GM18498 (cell line): ENCODE measurements around the gene GRM2.

Experiments
- ATAC-seq: cut with Tn5 transposase; IDR thresholded peaks from one replicate; pipeline ENCODE4 v1.9.1; 2021; ENCODE audit warnings: mild to moderate bottlenecking, moderate library complexity; ENCODE audit not compliant: unreplicated experiment

Gene GRM2

DNA sequence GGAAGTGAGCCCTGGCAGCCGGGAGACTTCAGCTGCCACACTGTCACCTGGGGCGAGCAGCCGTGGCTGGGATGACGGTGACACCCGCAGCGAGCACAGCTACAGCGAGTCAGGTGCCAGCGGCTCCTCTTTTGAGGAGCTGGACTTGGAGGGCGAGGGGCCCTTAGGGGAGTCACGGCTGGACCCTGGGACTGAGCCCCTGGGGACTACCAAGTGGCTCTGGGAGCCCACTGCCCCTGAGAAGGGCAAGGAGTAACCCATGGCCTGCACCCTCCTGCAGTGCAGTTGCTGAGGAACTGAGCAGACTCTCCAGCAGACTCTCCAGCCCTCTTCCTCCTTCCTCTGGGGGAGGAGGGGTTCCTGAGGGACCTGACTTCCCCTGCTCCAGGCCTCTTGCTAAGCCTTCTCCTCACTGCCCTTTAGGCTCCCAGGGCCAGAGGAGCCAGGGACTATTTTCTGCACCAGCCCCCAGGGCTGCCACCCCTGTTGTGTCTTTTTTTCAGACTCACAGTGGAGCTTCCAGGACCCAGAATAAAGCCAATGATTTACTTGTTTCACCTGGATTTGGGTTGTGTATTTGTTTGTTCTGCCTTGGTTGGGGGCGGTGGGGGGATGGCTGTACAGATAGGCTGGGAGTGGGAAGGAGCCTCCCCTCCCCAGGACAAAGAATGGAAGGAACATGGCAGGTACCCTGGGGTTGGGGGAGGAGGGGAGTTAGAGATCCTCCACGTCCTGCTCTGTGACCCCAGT, 2.9 kb upstream of the GRM2 start:
- no peak for ATAC-seq

DNA sequence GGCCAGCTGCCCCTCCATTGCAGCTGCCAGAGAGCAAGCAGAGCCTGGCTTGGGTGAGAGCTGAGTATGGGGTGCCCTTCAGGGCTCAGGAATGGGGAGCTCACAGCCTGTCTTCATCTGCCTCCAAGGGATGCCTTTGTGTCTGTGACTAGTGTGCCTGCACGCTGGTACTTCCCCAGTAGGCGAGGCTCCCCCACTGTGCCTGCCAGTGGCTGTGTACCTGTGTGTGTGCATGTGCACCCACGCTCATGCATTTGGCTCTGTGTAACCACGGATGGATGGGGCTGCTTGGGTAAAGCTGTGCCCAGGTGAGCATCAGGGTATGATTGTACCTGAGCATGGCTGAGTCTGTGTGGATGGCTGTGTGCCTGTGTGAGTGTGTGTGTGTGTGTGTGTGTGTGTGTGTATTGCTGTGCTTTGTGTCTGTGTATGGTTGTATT, 2.3 kb upstream of the GRM2 start:
- ATAC-seq: no peak

DNA sequence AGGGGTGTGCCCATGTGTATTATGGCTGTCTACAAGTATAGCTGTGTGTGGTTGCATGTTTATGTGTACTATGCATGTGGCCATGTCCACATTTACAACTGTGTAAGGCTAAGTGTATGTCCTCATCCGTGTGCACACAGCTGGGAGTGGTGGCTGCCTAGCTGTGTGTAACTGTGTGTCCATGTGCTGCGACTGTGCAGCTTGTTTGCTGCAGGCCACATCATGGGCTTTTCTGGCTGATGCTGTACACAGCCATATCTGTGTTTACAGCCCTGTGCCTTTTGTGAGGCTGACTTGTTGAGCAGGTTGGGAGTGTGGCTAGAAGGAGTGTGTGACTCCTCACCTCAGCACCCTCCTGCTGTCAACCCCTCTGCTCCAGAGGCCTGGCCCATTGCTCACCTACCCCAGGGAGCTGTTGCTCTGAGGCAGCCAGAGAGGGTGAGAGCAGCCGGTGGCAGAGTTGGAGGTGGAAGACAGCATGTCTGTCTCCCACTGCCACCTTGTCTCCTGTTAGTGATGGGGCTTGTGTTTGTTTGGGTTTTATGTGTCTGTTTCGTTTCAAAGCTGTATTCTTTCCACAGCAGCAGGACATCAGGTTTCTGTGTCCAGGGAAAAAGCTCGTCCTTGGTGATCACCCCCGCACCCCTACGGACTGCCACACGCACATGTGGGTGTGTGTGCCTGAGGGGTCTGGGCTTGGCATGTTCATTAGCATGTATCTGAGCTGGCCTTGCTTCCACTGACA, 1.4 kb upstream of the GRM2 start:
- no peak for ATAC-seq

DNA sequence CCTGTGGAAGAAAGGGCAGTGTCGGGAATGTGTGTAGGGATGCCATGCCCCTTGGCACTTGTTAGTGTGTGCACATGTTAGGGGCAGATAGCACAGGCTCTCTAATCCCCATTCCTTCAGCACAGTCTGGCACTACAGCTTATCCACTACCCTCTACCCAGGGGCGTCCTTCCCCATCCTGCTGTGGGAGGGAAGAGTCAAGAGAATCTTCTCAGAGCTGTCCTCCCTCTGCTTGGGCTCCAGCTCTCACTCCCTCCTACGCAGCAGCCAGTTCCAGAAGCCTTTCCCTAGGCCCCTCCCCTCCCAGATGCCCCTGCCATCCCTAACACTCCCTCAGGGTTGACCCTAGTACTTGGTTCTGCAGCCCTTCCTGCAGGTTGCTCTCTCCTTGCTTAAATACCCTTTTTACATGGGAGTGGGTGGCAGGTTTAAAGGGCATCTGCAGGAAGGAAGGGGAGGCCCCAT, 815 bp upstream of the GRM2 start:
- no peak for ATAC-seq

DNA sequence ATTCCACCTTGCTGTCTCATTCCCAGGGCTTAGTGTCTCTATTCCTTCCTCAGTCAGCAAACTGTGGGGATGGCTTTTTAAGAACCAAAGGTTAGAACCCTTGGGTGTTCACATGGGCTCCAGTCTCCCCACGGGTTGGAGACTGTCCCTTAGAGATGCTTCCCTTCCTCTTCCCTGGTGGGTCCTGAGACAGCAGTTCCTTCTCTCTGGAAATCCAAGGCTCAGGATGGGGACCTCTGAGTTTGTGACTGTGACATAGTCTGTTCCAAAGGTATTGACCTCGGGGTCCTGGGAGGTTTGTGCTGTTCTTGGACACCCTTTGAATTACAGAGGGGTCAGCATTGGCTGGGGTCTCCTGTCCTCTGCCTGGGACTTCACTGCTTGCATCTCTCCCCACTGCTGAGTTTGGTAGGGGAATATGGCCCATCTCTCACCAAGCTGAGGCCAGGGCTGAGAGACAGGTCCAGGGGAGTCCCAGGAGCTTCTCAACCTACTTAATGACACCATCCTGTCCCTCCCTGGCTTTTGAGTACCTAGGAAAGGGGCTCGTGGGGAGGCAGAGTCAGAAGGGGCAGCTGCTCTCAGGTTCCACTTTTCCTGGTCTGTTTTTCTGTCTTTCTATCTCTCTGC, 1.5 kb downstream of the GRM2 start:
- no peak for ATAC-seq

DNA sequence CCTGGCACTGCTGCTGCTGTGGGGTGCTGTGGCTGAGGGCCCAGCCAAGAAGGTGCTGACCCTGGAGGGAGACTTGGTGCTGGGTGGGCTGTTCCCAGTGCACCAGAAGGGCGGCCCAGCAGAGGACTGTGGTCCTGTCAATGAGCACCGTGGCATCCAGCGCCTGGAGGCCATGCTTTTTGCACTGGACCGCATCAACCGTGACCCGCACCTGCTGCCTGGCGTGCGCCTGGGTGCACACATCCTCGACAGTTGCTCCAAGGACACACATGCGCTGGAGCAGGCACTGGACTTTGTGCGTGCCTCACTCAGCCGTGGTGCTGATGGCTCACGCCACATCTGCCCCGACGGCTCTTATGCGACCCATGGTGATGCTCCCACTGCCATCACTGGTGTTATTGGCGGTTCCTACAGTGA, 2.1 kb downstream of the GRM2 start:
- ATAC-seq: no peak

DNA sequence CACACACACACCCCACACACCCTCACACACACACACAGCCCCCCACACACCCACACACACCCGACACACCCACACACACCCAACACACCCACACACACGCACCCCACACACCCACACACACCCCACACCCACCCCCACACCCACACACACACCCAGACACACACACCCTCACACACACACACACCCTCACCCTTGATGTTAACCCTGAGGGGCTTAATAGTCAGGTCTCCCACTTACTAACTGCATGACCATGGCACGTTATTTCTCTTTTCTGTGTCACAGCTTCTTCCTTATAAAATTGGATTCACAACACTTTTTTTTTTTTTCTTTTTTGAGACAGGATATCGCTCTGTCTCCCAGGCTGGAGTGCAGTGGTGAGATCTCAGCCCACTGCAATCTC, 2.8 kb downstream of the GRM2 start:
- no peak for ATAC-seq

DNA sequence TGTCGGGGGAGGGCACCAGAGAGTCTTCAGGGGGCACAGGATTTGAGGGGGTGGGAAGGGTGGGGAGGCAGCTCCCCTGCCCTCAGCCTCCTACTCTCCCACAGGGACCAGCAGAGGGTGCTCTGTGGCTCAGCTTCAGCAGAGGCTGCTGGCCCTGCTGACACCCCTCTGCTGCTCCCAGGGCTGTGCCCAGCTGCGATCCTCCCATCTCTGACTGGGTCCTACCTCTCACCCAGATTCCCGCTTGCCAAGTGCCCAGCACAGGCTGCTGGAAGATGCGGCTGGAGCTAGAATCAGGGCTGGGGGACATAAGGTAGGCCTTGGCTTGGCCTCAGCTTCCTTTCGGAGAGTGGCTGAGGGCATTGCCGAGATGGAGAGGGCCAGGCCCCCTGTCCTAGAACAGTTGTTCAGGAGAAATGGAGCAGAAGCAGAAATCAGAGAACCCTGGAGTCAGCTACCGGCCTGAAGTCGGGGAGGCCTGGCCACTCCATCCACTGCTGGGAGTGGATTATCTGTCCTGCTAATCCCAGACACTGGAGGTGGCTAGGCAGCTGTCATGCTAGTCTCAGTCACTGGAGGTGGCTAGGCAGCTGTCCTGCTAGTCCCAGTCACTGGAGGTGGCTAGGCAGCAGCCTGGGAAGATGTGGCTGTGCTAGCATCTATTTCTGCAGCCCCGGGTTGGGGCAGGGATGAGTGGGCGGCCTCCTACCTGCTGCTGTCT, 3.9 kb downstream of the GRM2 start:
- ATAC-seq: no peak

DNA sequence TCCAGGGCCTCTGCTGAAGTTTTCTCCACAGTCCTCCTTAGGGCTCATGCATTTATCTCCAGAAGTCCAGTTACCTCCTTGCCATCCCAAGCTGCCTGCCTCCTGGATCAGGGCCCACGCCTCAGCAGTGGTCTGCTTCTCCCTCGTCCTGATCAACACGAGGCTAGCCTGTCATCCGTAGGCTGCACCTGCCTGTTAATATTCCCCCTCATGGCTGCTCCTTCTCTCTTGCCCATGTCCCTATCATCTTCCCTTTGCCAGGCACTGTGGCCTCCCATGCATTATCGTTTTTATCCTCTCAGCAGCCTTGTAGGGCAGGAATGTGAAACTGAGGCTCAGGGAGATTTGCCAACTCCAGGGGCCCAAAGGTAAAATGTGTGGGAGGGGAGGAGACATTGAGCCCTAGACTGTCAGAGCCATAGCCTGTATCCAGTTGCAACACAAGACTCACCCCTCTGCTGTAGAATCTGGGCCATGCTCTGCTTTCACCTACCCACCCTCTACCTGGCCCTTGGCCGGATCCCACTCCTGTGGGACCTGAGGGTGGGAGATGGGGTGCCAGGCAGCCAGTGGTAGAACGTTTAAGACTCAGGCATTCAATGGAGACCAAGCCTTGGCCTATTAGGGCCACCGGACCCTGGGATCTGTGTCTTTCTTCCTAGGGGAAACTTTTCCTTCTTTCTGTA, 4.6 kb downstream of the GRM2 start:
- ATAC-seq: no peak

DNA sequence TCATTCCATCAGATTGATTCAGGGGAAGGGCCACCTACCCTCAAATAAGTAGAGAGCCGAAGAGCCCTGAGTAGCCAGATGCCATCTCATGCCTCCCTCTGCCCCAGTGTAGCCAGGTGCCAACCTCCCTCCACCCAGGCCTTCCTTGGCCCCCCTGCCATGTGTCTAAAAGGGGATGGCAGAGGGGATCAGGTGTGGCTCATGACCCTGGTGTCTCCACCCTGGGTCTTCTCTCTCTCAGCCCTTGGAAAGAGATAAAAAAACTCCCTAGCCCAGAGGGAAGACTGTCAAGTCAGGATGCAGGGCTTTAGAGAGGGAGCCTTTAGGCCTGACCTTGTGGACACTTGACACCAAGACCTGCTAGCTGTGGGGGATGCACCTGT, 5.2 kb downstream of the GRM2 start:
- no peak for ATAC-seq

DNA sequence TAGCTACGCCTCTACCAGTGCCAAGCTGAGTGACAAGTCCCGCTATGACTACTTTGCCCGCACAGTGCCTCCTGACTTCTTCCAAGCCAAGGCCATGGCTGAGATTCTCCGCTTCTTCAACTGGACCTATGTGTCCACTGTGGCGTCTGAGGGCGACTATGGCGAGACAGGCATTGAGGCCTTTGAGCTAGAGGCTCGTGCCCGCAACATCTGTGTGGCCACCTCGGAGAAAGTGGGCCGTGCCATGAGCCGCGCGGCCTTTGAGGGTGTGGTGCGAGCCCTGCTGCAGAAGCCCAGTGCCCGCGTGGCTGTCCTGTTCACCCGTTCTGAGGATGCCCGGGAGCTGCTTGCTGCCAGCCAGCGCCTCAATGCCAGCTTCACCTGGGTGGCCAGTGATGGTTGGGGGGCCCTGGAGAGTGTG, 5.7 kb downstream of the GRM2 start:
- ATAC-seq: no peak

DNA sequence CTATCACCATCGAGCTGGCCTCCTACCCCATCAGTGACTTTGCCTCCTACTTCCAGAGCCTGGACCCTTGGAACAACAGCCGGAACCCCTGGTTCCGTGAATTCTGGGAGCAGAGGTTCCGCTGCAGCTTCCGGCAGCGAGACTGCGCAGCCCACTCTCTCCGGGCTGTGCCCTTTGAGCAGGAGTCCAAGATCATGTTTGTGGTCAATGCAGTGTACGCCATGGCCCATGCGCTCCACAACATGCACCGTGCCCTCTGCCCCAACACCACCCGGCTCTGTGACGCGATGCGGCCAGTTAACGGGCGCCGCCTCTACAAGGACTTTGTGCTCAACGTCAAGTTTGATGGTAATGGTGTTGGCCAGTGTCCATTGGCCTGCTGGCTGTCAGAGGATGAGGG, 6.1 kb downstream of the GRM2 start:
- ATAC-seq: no peak

DNA sequence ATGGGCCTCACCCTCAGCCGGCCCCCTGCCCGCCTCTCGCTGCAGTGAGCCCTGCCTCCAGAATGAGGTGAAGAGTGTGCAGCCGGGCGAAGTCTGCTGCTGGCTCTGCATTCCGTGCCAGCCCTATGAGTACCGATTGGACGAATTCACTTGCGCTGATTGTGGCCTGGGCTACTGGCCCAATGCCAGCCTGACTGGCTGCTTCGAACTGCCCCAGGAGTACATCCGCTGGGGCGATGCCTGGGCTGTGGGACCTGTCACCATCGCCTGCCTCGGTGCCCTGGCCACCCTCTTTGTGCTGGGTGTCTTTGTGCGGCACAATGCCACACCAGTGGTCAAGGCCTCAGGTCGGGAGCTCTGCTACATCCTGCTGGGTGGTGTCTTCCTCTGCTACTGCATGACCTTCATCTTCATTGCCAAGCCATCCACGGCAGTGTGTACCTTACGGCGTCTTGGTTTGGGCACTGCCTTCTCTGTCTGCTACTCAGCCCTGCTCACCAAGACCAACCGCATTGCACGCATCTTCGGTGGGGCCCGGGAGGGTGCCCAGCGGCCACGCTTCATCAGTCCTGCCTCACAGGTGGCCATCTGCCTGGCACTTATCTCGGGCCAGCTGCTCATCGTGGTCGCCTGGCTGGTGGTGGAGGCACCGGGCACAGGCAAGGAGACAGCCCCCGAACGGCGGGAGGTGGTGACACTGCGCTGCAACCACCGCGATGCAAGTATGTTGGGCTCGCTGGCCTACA, 8.5 kb downstream of the GRM2 start:
- no peak for ATAC-seq

DNA sequence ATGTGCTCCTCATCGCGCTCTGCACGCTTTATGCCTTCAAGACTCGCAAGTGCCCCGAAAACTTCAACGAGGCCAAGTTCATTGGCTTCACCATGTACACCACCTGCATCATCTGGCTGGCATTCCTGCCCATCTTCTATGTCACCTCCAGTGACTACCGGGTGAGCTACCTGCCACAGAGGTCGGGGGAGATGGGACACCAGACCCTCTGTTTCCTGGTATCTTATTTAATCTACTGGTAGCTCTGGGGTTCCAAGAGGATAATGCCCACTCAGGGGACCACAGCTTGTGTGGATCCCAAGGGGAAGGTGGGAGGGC, 9.1 kb downstream of the GRM2 start:
- ATAC-seq: no peak

DNA sequence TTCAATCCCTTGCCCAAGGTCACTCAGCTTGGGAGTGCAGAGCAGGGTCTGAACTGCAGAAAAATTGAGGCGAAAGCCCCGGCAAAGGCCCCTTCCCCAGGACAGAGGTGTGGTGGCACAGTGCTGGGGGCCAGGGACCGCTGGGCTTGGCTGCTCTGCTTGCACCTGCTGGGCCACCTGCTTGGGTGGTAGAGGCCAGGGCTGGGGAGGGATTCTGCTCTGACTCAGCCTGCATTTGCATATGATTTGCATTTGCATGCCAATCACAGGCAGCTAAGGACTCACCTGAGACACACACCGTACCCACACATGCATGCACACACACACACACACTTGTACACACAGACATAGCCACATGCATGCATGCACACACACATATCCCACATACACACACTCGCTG, 9.9 kb downstream of the GRM2 start:
- no peak for ATAC-seq

DNA sequence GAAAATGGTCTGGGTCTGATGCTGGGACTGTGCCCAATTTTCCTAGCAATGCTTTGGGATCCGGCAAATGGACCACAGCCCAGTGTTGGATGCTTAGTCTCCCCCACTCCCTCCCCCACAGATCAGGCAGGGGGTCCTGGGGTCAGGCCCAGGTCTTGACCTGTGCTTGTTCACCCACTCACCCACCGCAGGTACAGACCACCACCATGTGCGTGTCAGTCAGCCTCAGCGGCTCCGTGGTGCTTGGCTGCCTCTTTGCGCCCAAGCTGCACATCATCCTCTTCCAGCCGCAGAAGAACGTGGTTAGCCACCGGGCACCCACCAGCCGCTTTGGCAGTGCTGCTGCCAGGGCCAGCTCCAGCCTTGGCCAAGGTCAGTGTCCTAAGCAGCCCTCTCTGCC, 10.6 kb downstream of the GRM2 start:
- no peak for ATAC-seq

DNA sequence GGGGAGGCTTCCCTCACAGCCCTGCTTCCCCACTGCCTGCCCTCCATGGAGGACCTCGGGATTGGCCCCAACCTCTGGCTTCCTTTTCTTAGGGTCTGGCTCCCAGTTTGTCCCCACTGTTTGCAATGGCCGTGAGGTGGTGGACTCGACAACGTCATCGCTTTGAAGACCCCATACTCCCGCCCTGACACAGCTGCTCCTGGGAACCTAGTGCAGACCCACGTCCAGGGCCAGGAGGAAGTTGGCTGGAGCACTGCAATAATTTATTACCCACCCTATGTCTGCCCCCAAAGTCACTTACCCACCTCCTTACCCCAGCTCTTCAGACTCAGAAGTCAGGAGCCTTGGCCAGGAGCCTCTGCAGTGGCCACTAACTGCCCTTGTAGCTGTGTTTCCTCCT, 11.1 kb downstream of the GRM2 start:
- ATAC-seq: no peak

DNA sequence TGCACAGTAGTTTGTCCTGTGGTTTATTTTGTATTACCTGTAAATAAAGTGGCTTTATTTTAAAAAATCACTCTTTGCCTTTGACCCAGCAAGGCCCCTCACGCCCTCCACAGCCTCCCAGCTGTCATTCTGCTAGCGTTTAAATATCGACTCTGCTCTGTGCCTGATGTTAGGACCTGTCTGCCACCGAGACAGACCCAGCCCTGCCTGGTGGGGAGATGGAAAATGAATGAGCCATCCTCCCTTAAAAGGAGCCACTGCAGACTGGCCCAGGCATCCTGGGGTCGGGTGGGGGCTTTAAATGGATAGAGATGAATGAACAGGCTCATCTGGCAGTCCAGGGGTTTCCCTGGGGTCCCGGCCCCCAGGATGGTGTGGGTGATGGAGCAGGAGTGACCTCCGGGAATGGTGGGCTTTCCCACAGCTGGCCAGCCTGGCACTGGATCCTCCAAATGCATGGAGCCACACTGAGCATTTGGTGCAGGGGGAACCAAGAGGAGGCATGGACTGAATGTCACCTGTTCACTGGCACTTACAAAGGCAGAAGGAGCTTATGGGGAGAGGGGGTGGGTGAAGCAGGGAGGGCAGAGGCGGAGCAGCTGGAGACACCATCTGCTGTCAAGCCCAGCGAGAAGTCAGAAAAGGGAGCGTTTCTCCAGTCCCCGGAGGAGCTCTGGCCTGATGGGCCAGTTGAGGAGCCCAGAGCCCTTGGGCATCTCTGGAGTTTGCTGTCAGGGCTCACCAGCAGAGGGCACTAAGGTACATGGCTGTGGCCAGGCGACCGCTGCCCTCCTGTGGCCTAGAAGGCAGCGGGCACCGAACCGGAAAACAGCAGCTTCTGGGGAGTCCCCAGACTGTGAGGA, 11.9 kb downstream of the GRM2 start:
- ATAC-seq: peak; percentile 53

DNA sequence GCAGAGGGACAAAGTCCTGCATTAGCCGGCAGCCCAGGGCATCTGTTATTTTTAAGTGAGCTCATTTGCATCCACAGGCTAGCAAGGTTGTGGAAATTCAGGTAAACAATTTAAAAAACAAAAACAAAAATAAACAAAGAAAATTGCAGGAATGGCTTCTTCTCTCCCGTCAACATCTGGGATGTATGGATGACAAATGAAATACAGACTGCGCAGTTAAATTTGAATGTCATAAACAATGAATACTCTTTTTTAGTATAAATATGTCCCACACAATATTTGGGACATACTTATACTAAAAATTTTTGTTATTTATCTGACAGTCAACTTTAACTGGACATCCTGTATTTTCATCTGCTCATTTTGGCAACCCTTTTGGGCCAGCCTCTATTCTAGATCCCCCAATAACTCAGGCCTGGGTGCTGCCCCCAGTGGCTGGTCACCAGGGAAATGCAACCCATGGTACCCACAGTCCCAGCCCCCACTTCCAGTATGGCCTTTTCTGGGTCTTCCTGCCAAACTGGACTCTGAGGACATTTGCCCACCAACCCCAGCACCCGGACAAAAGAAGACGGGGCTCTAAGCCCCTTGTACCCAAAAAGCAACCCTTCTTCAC, 12.7 kb downstream of the GRM2 start:
- no peak for ATAC-seq
